K562 (cell line): ENCODE data around the gene GPC3. TPM values are rescaled to one million over a fixed set of nuclear protein-coding genes. Genes with fewer than 3 reads are reported as not detected.

ENCODE experiments used
- ATAC-seq: fragments of 200-7000 bp; cut with Tn5 transposase; 3 replicates; pipeline ENCODE4 v1.9.1; 2020; ENCODE audit warnings: moderate library complexity
- BruUV-seq: library from RNA; stranded (reverse); fragments of 400-500 nt; replicated peaks from 2 replicates; lab custom pipeline; 2021; lab: Mats Ljungman, UMichigan
- CTCF ChIA-PET: fragments of 300-600 bp; formaldehyde crosslinking; extraction: SDS; loops from one replicate; lab custom pipeline; 2021; ENCODE audit warnings: low intra/inter-chr PET ratio; lab: Yijun Ruan, JAX
- POLR2A ChIA-PET: fragments of 300-600, 350-650 bp; sonication (Branson Sonifier 250); formaldehyde crosslinking; extraction: SDS; loops from one replicate; lab custom pipeline; 2021; ENCODE audit warnings: antibody characterized with exemption, inconsistent platforms; lab: Yijun Ruan, JAX
- DNase-seq, 4 experiments: peaks; one replicate each; pipeline versions ENCODE4 v3.0.0 to v3.0.0-alpha.2; 2011 to 2018; ENCODE audit warnings: low spot score in 3 of 4, mixed read lengths in 3 of 4; ENCODE audit errors: extremely low read depth in 1 of 4
- FAIRE-seq: peaks from 2 replicates; lab custom pipeline; 2011; peaks lifted over from hg19 to GRCh38; lab: Jason Lieb, UNC
- H2AFZ ChIP-seq: 2 replicates; pipeline ENCODE4 v1.6.0; 2011; ENCODE audit warnings: low read depth, low read length, control low read depth, inconsistent platforms
- H3K27ac ChIP-seq: fragments of 200-600 bp; 3 replicates; pipeline ENCODE4 v1.8.0; 2011; ENCODE audit warnings: low read depth, mild to moderate bottlenecking, control low read depth, inconsistent platforms, low read length, moderate library complexity, mixed read lengths; ENCODE audit errors: extremely low read depth
- H3K27me3 ChIP-seq, 2 experiments: fragments of 300-600 bp in 1 of 2; 2 replicates in 1 of 2; 3 replicates in 1 of 2; pipeline versions ENCODE4 v1.6.0 to v1.8.0; 2011; ENCODE audit warnings: inconsistent platforms in 2 of 2, low read length in 2 of 2, mild to moderate bottlenecking in 1 of 2, mixed read lengths in 1 of 2, moderate library complexity in 1 of 2; ENCODE audit not compliant: control insufficient read depth in 2 of 2, insufficient read depth in 2 of 2
- H3K36me3 ChIP-seq: fragments of 300-600 bp; 3 replicates; pipeline ENCODE4 v1.8.0; 2011; ENCODE audit warnings: mild to moderate bottlenecking, low read length, inconsistent platforms; ENCODE audit not compliant: control insufficient read depth, insufficient read depth
- H3K4me1 ChIP-seq, 2 experiments: fragments of 200-600 bp in 1 of 2; replicated peaks in 1 of 2; 2 replicates in 1 of 2; 3 replicates in 1 of 2; pipeline versions ENCODE4 v1.5.1 to v1.8.0; 2011; ENCODE audit warnings: inconsistent platforms in 2 of 2, low read length in 2 of 2, mild to moderate bottlenecking in 1 of 2, mixed read lengths in 1 of 2, moderate library complexity in 1 of 2; ENCODE audit not compliant: control insufficient read depth in 2 of 2, insufficient read depth in 2 of 2
- H3K4me2 ChIP-seq: 2 replicates; pipeline ENCODE4 v1.6.1; 2011; ENCODE audit warnings: low read length, control low read depth, inconsistent platforms, mixed read lengths; ENCODE audit not compliant: insufficient read depth
- H3K4me3 ChIP-seq: fragments of 200-600 bp; sonication (generic), shearing (Covaris generic); 2 replicates; pipeline ENCODE4 v1.5.1; 2016; ENCODE audit warnings: control low read depth, inconsistent platforms
- H3K79me2 ChIP-seq: fragments of 200-600 bp; 3 replicates; pipeline ENCODE4 v1.8.0; 2011; ENCODE audit warnings: low read length, inconsistent platforms; ENCODE audit not compliant: control insufficient read depth, insufficient read depth
- H3K9ac ChIP-seq, 2 experiments: 2 replicates each; pipeline versions ENCODE4 v1.6.0 to v1.6.1; 2011; ENCODE audit warnings: low read depth in 2 of 2, low read length in 2 of 2, control low read depth in 1 of 2, inconsistent platforms in 1 of 2, mild to moderate bottlenecking in 1 of 2, mixed read lengths in 1 of 2; ENCODE audit not compliant: insufficient read depth in 1 of 2
- H3K9me1 ChIP-seq: one replicate; pipeline ENCODE4 v1.6.0; 2011; ENCODE audit warnings: inconsistent platforms, mild to moderate bottlenecking, low read length, moderate library complexity; ENCODE audit not compliant: control insufficient read depth, insufficient read depth
- H3K9me3 ChIP-seq: replicated peaks from 2 replicates; pipeline ENCODE4 v1.5.1; 2011; ENCODE audit warnings: low read depth, low read length, inconsistent platforms; ENCODE audit not compliant: control insufficient read depth, insufficient read depth
- H4K20me1 ChIP-seq: replicated peaks from 2 replicates; pipeline ENCODE4 v1.6.1; 2011; ENCODE audit warnings: low read length, inconsistent platforms, mixed read lengths; ENCODE audit not compliant: control insufficient read depth, insufficient read depth
- CTCF ChIP-seq, 3 experiments: IDR thresholded peaks in 2 of 3; conservative IDR thresholded peaks in 1 of 3; 2 replicates each; pipeline ENCODE4 v1.5.1; 2011 to 2012; ENCODE audit warnings: low read length in 3 of 3, mild to moderate bottlenecking in 3 of 3, control low read depth in 2 of 3, improper control_type of control experiment in 1 of 3, inconsistent platforms in 1 of 3, low read depth in 1 of 3, mixed read lengths in 1 of 3, moderate library complexity in 1 of 3; ENCODE audit not compliant: insufficient read depth in 2 of 3
- ESRRA ChIP-seq: fragments of 450-650 bp; IDR thresholded peaks from 2 replicates; pipeline ENCODE4 v1.6.1; 2014; ENCODE audit warnings: low read depth, mild to moderate bottlenecking, moderate library complexity, borderline replicate concordance
- WGBS: fragments of 100-300 bp; shearing (Covaris generic); methylation state at CpG from one replicate; pipeline ENCODE4 v1.1.6; 2016; ENCODE audit warnings: low coverage, mixed read lengths; ENCODE audit not compliant: insufficient coverage; ENCODE audit errors: missing lambda C conversion rate; 5-methylcytosine and 5-hydroxymethylcytosine counted together
- in situ Hi-C: fragments of 300-500 bp; cut with MboI; formaldehyde crosslinking; loops from 4 replicates; pipeline ENCODE4 v1.15.0; 2018; ENCODE audit warnings: inconsistent platforms, mixed read lengths
- intact Hi-C: fragments of 100-400 bp; cut with micrococcal nuclease; formaldehyde crosslinking; loops from 2 replicates; pipeline ENCODE4 v1.14.2; 2022
- polyA plus RNA-seq, 8 experiments: library from polyadenylated mRNA; depleted of rRNA in 4 of 8; stranded (reverse) in 5 of 8; unstranded in 3 of 8; fragments of >200 nt; fragmentation: Nextera tagmentation in 2 of 8; fragmentation: Illumina TruSeq in 1 of 8; extraction: Ambion mirVana in 2 of 8; extraction: Trizol in 1 of 8; gene quantifications; 2 replicates each; pipeline versions ENCODE4 v1.2.1 to v1.2.3, GENCODE V29; 2011 to 2014; ENCODE audit warnings: inconsistent platforms in 1 of 8, missing spikeins in 1 of 8
- total RNA-seq, 7 experiments: library from RNA; depleted of rRNA in 6 of 7; stranded (reverse); fragments of >200 nt in 6 of 7; fragmentation: Illumina TruSeq in 2 of 7; extraction: Trizol in 2 of 7; gene quantifications; 2 replicates each; pipeline versions ENCODE4 v1.2.1 to v1.2.3, GENCODE V29; 2011 to 2021; ENCODE audit warnings: low replicate concordance in 1 of 7

Gene GPC3
- total and polyA plus RNA-seq, 9 of the 15 experiments (the other 6 are each of a cell fraction or from before 2014, with no cell fraction given): 0.42 TPM; not detected in 8

GRCh38 chrX:133958997-133959688, 26.3 kb downstream of the GPC3 start:
- Histone ChIP-seq H3K4me3 (no peak overlapping the region), H3K79me2 (no peaks in the 10 kb centered on the region), H3K9me3 (no peaks in the 10 kb centered on the region), H3K9me1 (no peaks in the 10 kb centered on the region), H3K27me3 (no peaks in the 10 kb centered on the region), H3K4me2 (no peak overlapping the region), H3K36me3 (no peaks in the 10 kb centered on the region), H3K27ac (no peak overlapping the region), H3K9ac (no peak overlapping the region), H3K4me1 (no peaks in the 10 kb centered on the region), H2AFZ (no peak overlapping the region), H4K20me1 (no peaks in the 10 kb centered on the region)
- intact Hi-C loops (no loop called here), in situ Hi-C loops (no loop called here)
- DNase-seq: no peak
- ChIA-PET CTCF (no interaction called here), POLR2A (interaction anchor here (0.6 kb wide), 1 partner anchor 26 kb away, joined by 3 read pairs; the partner anchor contains the start of gene GPC3)
- FAIRE-seq: no peak
- WGBS: 0% methylated on average over 2 of the region's 2 CpGs
- no peak for ATAC-seq
- BruUV-seq: no TSS peak
- TF ChIP-seq ESRRA (no peak), CTCF (IDR thresholded peaks at IDR 0.05 in 2 of 3, conservative IDR thresholded peaks at IDR 0.05 in 1 of 3; ENCODE audit: insufficient read depth in 2 of 3, low read depth in 1 of 3, low read length in 3 of 3) (peak in 1 of 3 experiments; percentile 17; a peak in 1 of 6 replicates)
